ENCODE measurements around the gene EGR2. TPM values are rescaled to one million over a fixed set of nuclear protein-coding genes. Genes with fewer than 3 reads are reported as not detected.
A peak's percentile ranks its signal among the peaks of the same experiment; 100 is the strongest.

EGR2 gene
- total RNA-seq, 1 experiment from 2014 or later: 2.3 TPM

- ChIA-PET POLR2A (interaction anchor here (0.6 to 2.1 kb wide), 3 partner anchors 12 to 141 kb away, joined by 4 to 9 read pairs (median 5); partner anchors contain the start of gene EGR2), RAD21 (ENCODE audit: low non-redundant PET in 1 of 2, low total read pairs in 2 of 2, uncharacterized antibody in 2 of 2, unreplicated experiment in 2 of 2) (interaction anchor here in 1 of 2 experiments (0.6 kb wide), 1 partner anchor 1710 kb away, joined by 3 read pairs; no protein-coding TSS in a partner anchor), CTCF (interaction anchor here (1.7 to 2.1 kb wide), 2 partner anchors 12 to 14 kb away, joined by 4 to 5 read pairs; partner anchors contain the start of gene EGR2)
- ATAC-seq (peak; percentile 90), DNase-seq (ENCODE audit: low read depth, low spot score) (peak; percentile 70)
- Histone ChIP-seq H3K27ac (ENCODE audit: low read depth, low read length) (peak within 1 kb of the TSS; percentile 90), H2AFZ (ENCODE audit: low read depth, low read length, poor library complexity, severe bottlenecking) (peak within 1 kb of the TSS; percentile 73), H3K79me2 (ENCODE audit: insufficient read depth, low read length) (peaks cover 40% of the 10 kb centered on the region), H3K27me3 (ENCODE audit: insufficient read depth, low read length) (no peaks in the 10 kb centered on the region), H3K9me2 (ENCODE audit: insufficient read depth) (no peaks in the 10 kb centered on the region), H3K9me3 (ENCODE audit: control insufficient read depth in 1 of 2, insufficient read depth in 1 of 2, low read depth in 1 of 2, low read length in 2 of 2) (no peaks in the 10 kb centered on the region), H3K9ac (ENCODE audit: low read length) (peak within 1 kb of the TSS; percentile 84), H4K20me1 (ENCODE audit: insufficient read depth) (peaks cover 11% of the 10 kb centered on the region; the same call in 1 of the 2 replicates), H3K4me3 (replicated peaks in 1 of 2; ENCODE audit: low read depth in 1 of 2, low read length in 2 of 2) (peak within 1 kb of the TSS; percentile 71 to 90), H3K36me3 (ENCODE audit: control insufficient read depth in 1 of 2, insufficient read depth in 2 of 2, low read length in 2 of 2) (no peaks in the 10 kb centered on the region; a peak in 1 of 4 replicates), H3K4me2 (ENCODE audit: low read length) (peak within 1 kb of the TSS; percentile 92), H3K4me1 (ENCODE audit: control insufficient read depth in 1 of 2, insufficient read depth in 2 of 2, low read length in 2 of 2) (peaks cover 4 to 16% of the 10 kb centered on the region in 2 experiments; a peak in 3 of 4 replicates)
- 0 out of 2 replicates have a peak, but pooled peaks have one; percentile 18 for TF ChIP-seq CBX3 (IDR thresholded peaks at IDR 0.05; ENCODE audit: low read depth)
- TF ChIP-seq TCF7L2 (IDR thresholded peaks at IDR 0.05; ENCODE audit: borderline replicate concordance, extremely low read depth, insufficient read depth, insufficient read length): peak; percentile 66
- no peak for TF ChIP-seq EGR1 (IDR thresholded peaks at IDR 0.05; ENCODE audit: low read depth)
- TF ChIP-seq POLR2AphosphoS5 (IDR thresholded peaks at IDR 0.05; ENCODE audit: low read depth, low read length): peak; percentile 63
- peak; percentile 15 for TF ChIP-seq YY1 (IDR thresholded peaks at IDR 0.05; ENCODE audit: extremely low read depth, insufficient replicate concordance, low read depth, low read length)
- peak; percentile 25 for TF ChIP-seq POLR2A (IDR thresholded peaks at IDR 0.05; ENCODE audit: borderline replicate concordance, extremely low read depth, insufficient read depth, insufficient read length)
- TF ChIP-seq EZH2phosphoT487 (IDR thresholded peaks at IDR 0.05; ENCODE audit: borderline replicate concordance): no peak
- TF ChIP-seq SIN3A (IDR thresholded peaks at IDR 0.05; ENCODE audit: low read depth): peak; percentile 21; the same call in 1 of the 2 replicates
- no peak for TF ChIP-seq CEBPB (IDR thresholded peaks at IDR 0.05; ENCODE audit: low read depth)
- peak; percentile 70 for TF ChIP-seq MAX (IDR thresholded peaks at IDR 0.05)
- TF ChIP-seq CTCF (IDR thresholded peaks at IDR 0.05 in 2 of 3, conservative IDR thresholded peaks at IDR 0.05 in 1 of 3; ENCODE audit: borderline replicate concordance in 1 of 3, insufficient read depth in 1 of 3, low read depth in 2 of 3, low read length in 2 of 3): no peak
- BruUV-seq (replicated peaks): no TSS peak
- intact Hi-C loops (cut with micrococcal nuclease): no loop called here
Measured at GRCh38 chr10:62804356-62805230, 11.6 kb downstream of the EGR2 start, which contains the start of gene ADO. Gene ADO (plus strand): TSS chr10:62804720. CDS start chr10:62805060, 340 bp downstream.

Data from HCT116 (cell line).